ENCODE data around the gene DNAH2. TPM values are rescaled to one million over a fixed set of nuclear protein-coding genes. Genes with fewer than 3 reads are reported as not detected.
A peak's percentile ranks its signal among the peaks of the same experiment; 100 is the strongest.
"Not testable (repeated sequence)": the region's sequence is repeated elsewhere in the genome, so short reads cannot be mapped to it uniquely, and the experiment has no call there.

DNAH2 gene
- total and polyA plus RNA-seq, 10 donors = 0.02 to 1.1 (median 0.13) TPM; not detected in 1

DNA sequence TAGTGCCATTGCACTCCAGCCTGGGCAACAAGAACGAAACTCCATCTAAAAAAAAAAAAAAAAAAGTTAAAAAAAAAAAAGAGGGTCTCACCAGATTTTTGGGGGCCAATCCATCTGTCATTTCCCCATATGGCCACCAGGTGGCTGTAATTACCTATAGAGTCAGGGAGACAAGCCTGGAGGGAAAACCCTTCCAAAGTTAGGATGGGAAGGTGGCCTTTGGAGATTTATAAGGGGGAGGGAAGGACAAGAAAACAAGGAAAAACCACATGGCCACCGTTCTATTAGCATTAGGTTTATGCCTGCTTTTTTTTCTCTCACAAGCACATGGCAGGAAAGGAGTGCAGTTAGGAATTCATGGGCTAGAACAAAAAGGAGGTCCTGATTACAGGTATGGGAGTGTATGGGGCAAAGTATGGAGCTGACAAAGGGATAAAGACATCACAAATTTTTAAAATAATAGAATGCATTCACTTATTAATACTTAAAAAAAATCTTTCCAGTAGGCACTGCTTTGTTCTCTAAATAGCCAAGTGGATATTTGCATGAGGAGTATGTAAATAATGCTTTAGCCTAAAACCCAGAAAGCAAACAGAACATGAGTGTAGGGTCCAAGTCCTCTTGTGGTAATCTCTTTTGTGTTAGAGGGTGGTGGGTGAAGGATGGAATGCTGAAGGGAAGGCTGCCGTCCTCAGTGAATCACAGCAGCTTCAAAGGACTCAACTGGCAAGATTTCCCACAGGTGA lies 145.3 kb downstream of the DNAH2 start:
- WGBS, 5 donors = 31 to 45% (median 38%) methylated on average over 3 of the region's 3 CpGs
- no peak for TF ChIP-seq POLR2AphosphoS5 (IDR thresholded peaks at IDR 0.05)
- no peak for TF ChIP-seq POLR2A (IDR thresholded peaks at IDR 0.05)
- TF ChIP-seq, protein P1, sequence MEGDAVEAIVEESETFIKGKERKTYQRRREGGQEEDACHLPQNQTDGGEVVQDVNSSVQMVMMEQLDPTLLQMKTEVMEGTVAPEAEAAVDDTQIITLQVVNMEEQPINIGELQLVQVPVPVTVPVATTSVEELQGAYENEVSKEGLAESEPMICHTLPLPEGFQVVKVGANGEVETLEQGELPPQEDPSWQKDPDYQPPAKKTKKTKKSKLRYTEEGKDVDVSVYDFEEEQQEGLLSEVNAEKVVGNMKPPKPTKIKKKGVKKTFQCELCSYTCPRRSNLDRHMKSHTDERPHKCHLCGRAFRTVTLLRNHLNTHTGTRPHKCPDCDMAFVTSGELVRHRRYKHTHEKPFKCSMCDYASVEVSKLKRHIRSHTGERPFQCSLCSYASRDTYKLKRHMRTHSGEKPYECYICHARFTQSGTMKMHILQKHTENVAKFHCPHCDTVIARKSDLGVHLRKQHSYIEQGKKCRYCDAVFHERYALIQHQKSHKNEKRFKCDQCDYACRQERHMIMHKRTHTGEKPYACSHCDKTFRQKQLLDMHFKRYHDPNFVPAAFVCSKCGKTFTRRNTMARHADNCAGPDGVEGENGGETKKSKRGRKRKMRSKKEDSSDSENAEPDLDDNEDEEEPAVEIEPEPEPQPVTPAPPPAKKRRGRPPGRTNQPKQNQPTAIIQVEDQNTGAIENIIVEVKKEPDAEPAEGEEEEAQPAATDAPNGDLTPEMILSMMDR (IDR thresholded peaks at IDR 0.05 in 8 of 11, conservative IDR thresholded peaks at IDR 0.05 in 3 of 11) = peak; percentile 61 to 95 (median 88)
- DNase-seq = no peak
- no peaks in the 10 kb centered on the region for H3K27me3 ChIP-seq (replicated peaks in 1 of 7)
- peaks cover 0 to 18% (median 0%) of the 10 kb centered on the region in 6 donors for H3K36me3 ChIP-seq
- no peak overlapping the region for H3K4me3 ChIP-seq
- intact Hi-C loops (cut with DNase I; ENCODE audit: low total_unique reads) = loop anchor here (5.0 kb wide), 2 partner anchors 36 to 124 kb away; no protein-coding TSS in a partner anchor
- no peak overlapping the region for H3K27ac ChIP-seq
- H3K4me1 ChIP-seq = peaks cover 7 to 46% (median 26%) of the 10 kb centered on the region in 6 donors
- no peaks in the 10 kb centered on the region for H3K9me3 ChIP-seq

DNA sequence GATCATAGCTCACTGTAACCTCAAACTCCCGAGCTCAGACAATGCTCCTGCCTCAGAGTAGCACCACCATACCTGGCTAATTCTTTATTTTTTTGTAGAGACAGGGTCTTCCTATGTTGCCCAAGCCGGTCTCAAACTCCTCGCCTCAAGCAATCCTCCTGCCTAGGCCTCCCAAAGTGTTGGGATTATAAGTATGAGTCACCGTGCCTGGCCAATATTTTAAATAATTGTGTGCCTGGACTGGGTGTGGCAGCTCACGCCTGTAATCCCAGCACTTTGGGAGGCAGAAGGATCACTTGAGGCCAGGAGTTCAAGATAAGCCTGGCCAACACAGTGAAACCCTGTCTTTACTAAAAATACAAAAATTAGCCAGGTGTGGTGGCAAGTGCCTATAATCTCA lies 146.8 kb downstream of the DNAH2 start:
- not testable (repeated sequence) for H3K27me3 ChIP-seq (replicated peaks in 1 of 7); H3K9me3 ChIP-seq; DNase-seq; H3K27ac ChIP-seq; H3K4me3 ChIP-seq
- 80 to 94% (median 85%) methylated on average over 5 of the region's 5 CpGs for WGBS, 5 donors
- peaks cover 0 to 46% (median 23%) of the 10 kb centered on the region in 6 donors for H3K4me1 ChIP-seq
- peaks cover 0 to 14% (median 0%) of the 10 kb centered on the region in 6 donors for H3K36me3 ChIP-seq
- intact Hi-C loops (cut with DNase I; ENCODE audit: low total_unique reads) = loop anchor here (5.0 kb wide), 2 partner anchors 37 to 123 kb away; no protein-coding TSS in a partner anchor

DNA sequence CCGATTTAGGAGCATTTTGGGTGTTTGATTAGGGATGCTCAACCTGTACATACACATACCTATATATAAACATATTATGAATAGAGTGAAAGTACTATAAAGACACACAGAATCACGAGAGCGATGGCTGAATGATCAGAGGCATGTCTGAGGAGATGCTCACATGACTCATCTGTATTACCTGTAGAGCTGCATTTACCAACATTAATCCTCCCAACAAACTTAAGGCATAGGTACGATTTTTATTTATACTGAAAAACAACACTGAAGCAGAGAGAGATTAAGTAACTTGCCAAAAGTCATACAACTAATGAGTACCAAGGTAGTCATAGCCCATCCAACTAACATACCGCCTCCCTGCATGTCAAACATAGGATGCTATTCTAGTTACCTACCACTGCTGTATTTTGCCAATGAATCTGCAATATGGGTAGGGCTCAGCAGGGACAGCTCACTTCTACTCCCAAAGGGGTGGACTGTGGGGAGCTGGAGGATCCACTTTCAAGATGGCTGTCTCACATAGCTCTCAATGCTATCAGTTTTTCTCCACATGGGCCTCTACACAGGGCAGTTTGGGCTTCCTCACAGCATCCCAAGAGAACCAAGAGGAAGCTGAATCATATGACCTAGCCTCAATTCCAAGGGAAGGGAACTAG lies 147.6 kb downstream of the DNAH2 start:
- intact Hi-C loops (cut with DNase I; ENCODE audit: low total_unique reads) = loop anchor here (5.0 kb wide), 2 partner anchors 38 to 122 kb away; no protein-coding TSS in a partner anchor
- Histone ChIP-seq H3K27me3 (replicated peaks in 1 of 7) (no peaks in the 10 kb centered on the region), H3K4me1 (peaks cover 0 to 51% (median 24%) of the 10 kb centered on the region in 6 donors), H3K4me3 (no peak overlapping the region), H3K36me3 (peaks cover 0 to 10% (median 0%) of the 10 kb centered on the region in 6 donors), H3K27ac (no peak overlapping the region), H3K9me3 (no peaks in the 10 kb centered on the region)
- 94 to 98% (median 95%) methylated on average over 5 of the region's 5 CpGs for WGBS, 5 donors
- DNase-seq = no peak
- TF ChIP-seq POLR2A (IDR thresholded peaks at IDR 0.05) (no peak), POLR2AphosphoS5 (IDR thresholded peaks at IDR 0.05) (no peak)
- TF ChIP-seq, protein P1 (IDR thresholded peaks at IDR 0.05 in 8 of 11, conservative IDR thresholded peaks at IDR 0.05 in 3 of 11) = no peak

DNA sequence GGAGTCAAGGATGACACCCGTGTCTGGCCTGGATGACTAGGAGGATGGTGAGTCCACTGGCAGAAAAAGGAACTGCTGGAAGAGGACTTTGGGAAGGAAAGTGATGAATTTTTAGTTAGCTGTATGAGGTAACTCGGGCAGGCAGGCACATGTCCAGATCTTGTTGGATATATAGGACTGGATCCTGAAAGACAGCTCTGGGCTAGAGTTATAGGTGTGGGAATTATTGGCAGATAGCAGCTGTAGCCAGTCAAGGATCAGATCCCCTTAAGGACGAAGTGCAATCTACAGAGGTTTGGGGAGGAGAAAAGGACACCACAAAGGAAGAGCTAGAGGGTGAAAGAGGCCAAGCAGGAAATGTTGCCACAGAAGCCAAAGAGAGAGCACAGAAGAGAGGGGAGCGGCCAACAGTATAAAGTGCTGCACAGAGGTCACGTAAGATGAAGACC lies 150.4 kb downstream of the DNAH2 start:
- Histone ChIP-seq H3K36me3 (peaks cover 0 to 7% (median 0%) of the 10 kb centered on the region in 6 donors), H3K9me3 (no peaks in the 10 kb centered on the region), H3K4me3 (no peak overlapping the region), H3K27me3 (replicated peaks in 1 of 7) (no peaks in the 10 kb centered on the region), H3K27ac (peak overlapping the region in 7 of 8 donors; percentile 10 to 71 (median 24)), H3K4me1 (peaks cover 0 to 58% (median 20%) of the 10 kb centered on the region in 6 donors)
- TF ChIP-seq POLR2A (IDR thresholded peaks at IDR 0.05) (no peak), POLR2AphosphoS5 (IDR thresholded peaks at IDR 0.05) (no peak)
- TF ChIP-seq, protein P1 (IDR thresholded peaks at IDR 0.05 in 8 of 11, conservative IDR thresholded peaks at IDR 0.05 in 3 of 11) = no peak
- DNase-seq = no peak
- 25 to 38% (median 33%) methylated on average over 5 of the region's 5 CpGs for WGBS, 5 donors
- intact Hi-C loops (cut with DNase I; ENCODE audit: low total_unique reads) = no loop called here
